GM18907 (cell line): ENCODE results near the gene KRTAP4-7.
"Not testable (repeated sequence)": the region's sequence is repeated elsewhere in the genome, so short reads cannot be mapped to it uniquely, and the experiment has no call there.

Experiments
- ATAC-seq: cut with Tn5 transposase; IDR thresholded peaks from one replicate; pipeline ENCODE4 v1.9.1; 2021; ENCODE audit warnings: mild to moderate bottlenecking, moderate library complexity; ENCODE audit not compliant: unreplicated experiment

KRTAP4-7 gene

GRCh38 chr17:41107941-41108450 lies 24.0 kb downstream of the KRTAP4-7 start:
- ATAC-seq = no peak

- not testable (repeated sequence) for ATAC-seq
Measured at GRCh38 chr17:41108728-41109386, 24.9 kb downstream of the KRTAP4-7 start.

- no peak for ATAC-seq
Measured at GRCh38 chr17:41111151-41111885, 27.4 kb downstream of the KRTAP4-7 start.

GRCh38 chr17:41116297-41116696 lies 32.3 kb downstream of the KRTAP4-7 start:
- no peak for ATAC-seq

GRCh38 chr17:41117846-41118386 lies 34.0 kb downstream of the KRTAP4-7 start, which contains the start of gene KRTAP4-11:
Gene KRTAP4-11 (minus strand): TSS chr17:41118373. CDS start chr17:41118315, 58 bp downstream.
- ATAC-seq = not testable (repeated sequence)

- ATAC-seq = no peak
Measured at GRCh38 chr17:41118721-41119120, 34.8 kb downstream of the KRTAP4-7 start.

GRCh38 chr17:41119696-41120690 lies 36.0 kb downstream of the KRTAP4-7 start:
- ATAC-seq = not testable (repeated sequence)

- no peak for ATAC-seq
Measured at GRCh38 chr17:41121742-41122141, 37.8 kb downstream of the KRTAP4-7 start.

GRCh38 chr17:41123292-41123990 lies 39.5 kb downstream of the KRTAP4-7 start:
- ATAC-seq = not testable (repeated sequence)

GRCh38 chr17:41123991-41124371 lies 40.0 kb downstream of the KRTAP4-7 start, which contains the start of gene KRTAP4-12:
Gene KRTAP4-12 (minus strand): TSS chr17:41124182. CDS start chr17:41124122, 60 bp downstream.
- ATAC-seq = not testable (repeated sequence)

- ATAC-seq = no peak
Measured at GRCh38 chr17:41125064-41125463, 41.1 kb downstream of the KRTAP4-7 start.

GRCh38 chr17:41126412-41126811 lies 42.5 kb downstream of the KRTAP4-7 start:
- ATAC-seq = no peak

GRCh38 chr17:41127371-41127770 lies 43.4 kb downstream of the KRTAP4-7 start:
- no peak for ATAC-seq

- no peak for ATAC-seq
Measured at GRCh38 chr17:41131979-41132378, 48.0 kb downstream of the KRTAP4-7 start.

- ATAC-seq = no peak
Measured at GRCh38 chr17:41133880-41134735, 50.2 kb downstream of the KRTAP4-7 start.
